ENCODE results near the gene RND1. TPM values are rescaled to one million over a fixed set of nuclear protein-coding genes. Genes with fewer than 3 reads are reported as not detected.
A peak's percentile ranks its signal among the peaks of the same experiment; 100 is the strongest.
"Not testable (repeated sequence)": the region's sequence is repeated elsewhere in the genome, so short reads cannot be mapped to it uniquely, and the experiment has no call there.

The RND1 gene
- total RNA-seq, 2 donors from 2014 or later, result 2.5 to 3.4 TPM

DNA sequence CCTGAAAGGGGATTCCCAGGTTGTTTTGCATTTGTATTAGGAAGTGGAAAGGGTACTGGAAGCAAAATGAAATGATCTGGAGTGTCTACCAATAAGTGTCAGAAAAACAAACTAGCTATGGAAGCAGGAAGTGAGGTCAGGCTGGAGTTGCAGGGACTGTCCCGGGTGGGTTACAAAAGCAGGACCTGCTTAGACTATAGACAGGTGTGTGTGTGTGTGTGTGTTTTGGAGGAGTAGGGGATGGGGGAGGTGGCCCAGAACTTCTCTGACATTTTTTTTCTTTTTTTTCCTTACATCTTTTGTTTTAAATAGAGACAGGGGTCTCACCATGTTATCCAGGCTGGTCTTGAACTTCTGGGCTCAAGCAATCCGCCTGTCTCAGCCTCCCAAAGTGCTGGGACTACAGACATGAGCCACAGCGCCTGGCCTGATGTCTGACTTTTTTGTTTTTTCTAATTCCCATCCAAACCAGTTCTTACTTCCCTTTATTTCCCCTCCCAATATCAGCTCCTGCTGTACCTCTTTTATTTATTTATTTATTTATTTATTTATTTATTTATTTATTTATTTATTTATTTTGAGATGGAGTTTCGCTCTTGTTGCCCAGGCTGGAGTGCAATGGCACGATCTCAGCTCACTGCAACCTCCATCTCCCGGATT, 512 bp upstream of the RND1 start:
- TF ChIP-seq, protein P1, sequence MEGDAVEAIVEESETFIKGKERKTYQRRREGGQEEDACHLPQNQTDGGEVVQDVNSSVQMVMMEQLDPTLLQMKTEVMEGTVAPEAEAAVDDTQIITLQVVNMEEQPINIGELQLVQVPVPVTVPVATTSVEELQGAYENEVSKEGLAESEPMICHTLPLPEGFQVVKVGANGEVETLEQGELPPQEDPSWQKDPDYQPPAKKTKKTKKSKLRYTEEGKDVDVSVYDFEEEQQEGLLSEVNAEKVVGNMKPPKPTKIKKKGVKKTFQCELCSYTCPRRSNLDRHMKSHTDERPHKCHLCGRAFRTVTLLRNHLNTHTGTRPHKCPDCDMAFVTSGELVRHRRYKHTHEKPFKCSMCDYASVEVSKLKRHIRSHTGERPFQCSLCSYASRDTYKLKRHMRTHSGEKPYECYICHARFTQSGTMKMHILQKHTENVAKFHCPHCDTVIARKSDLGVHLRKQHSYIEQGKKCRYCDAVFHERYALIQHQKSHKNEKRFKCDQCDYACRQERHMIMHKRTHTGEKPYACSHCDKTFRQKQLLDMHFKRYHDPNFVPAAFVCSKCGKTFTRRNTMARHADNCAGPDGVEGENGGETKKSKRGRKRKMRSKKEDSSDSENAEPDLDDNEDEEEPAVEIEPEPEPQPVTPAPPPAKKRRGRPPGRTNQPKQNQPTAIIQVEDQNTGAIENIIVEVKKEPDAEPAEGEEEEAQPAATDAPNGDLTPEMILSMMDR (IDR thresholded peaks at IDR 0.05), result no peak
- H3K27me3 ChIP-seq, result no peaks in the 10 kb centered on the region
- H3K4me1 ChIP-seq, result no peaks in the 10 kb centered on the region
- peak overlapping the region; percentile 38 for H3K27ac ChIP-seq
- no peak for DNase-seq
- peak overlapping the region in 1 of 2 donors; percentile 77 for H3K9ac ChIP-seq (ENCODE audit: low read depth in 2 of 2, low read length in 2 of 2)
- H3K4me3 ChIP-seq, result peak overlapping the region; percentile 66
- no peaks in the 10 kb centered on the region for H3K9me3 ChIP-seq
- intact Hi-C loops (cut with DNase I), result no loop called here
- no peaks in the 10 kb centered on the region for H3K36me3 ChIP-seq

DNA sequence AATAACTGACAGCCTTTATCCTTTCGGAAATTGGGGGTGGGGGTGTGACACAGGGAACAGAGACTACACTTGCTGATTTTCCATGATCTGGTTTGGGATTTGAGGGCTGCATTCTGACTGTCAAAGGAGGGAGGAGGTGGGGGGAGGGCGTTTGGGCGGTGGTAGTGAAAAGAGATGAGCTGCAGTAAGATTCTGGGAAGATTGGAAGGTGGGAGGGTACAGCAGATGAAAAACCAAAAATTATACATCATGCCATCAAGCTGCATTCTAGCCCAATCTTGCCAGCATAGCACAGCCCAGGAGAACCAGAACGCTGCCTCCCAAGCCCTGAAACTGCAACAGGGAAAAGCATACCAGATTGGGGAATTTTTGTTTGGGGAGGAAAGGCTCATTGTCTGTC, 2.4 kb downstream of the RND1 start:
- intact Hi-C loops (cut with DNase I), result no loop called here
- DNase-seq, result no peak

DNA sequence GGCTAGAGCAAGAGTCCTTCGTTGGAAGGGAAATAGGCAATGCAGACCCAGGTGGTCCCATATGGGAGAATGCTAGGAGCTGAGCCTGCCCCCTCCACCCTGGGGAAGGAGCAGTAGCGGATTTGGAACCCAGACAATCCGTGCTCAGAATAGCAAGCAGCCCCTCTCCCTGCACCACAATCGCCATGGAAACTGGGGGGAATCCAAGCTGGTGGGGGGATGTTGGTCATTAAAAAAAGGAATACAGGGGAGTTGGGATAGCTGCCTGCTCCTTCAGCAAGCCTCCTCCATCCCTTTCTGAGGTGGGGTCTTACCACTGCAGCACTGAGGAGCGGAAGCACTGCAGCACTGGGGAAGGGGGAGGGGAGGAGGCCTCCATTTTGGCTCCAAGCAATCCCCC, 2.9 kb downstream of the RND1 start:
- H3K4me3 ChIP-seq, result no peak overlapping the region
- no peaks in the 10 kb centered on the region for H3K36me3 ChIP-seq
- TF ChIP-seq, protein P1 (IDR thresholded peaks at IDR 0.05), result no peak
- H3K4me1 ChIP-seq, result no peaks in the 10 kb centered on the region
- intact Hi-C loops (cut with DNase I), result no loop called here
- no peak overlapping the region for H3K27ac ChIP-seq
- no peak overlapping the region for H3K9ac ChIP-seq (ENCODE audit: low read depth in 2 of 2, low read length in 2 of 2)
- no peaks in the 10 kb centered on the region for H3K27me3 ChIP-seq
- H3K9me3 ChIP-seq, result no peaks in the 10 kb centered on the region
- DNase-seq, result no peak

More for the DNA sequence above, 2.4 kb downstream of the RND1 start:
- Histone ChIP-seq H3K9me3 (no peaks in the 10 kb centered on the region), H3K36me3 (no peaks in the 10 kb centered on the region), H3K9ac (ENCODE audit: low read depth in 2 of 2, low read length in 2 of 2) (no peak overlapping the region), H3K27ac (no peak overlapping the region), H3K4me3 (no peak overlapping the region), H3K27me3 (no peaks in the 10 kb centered on the region), H3K4me1 (no peaks in the 10 kb centered on the region)
- TF ChIP-seq, protein P1 (IDR thresholded peaks at IDR 0.05), result no peak

DNA sequence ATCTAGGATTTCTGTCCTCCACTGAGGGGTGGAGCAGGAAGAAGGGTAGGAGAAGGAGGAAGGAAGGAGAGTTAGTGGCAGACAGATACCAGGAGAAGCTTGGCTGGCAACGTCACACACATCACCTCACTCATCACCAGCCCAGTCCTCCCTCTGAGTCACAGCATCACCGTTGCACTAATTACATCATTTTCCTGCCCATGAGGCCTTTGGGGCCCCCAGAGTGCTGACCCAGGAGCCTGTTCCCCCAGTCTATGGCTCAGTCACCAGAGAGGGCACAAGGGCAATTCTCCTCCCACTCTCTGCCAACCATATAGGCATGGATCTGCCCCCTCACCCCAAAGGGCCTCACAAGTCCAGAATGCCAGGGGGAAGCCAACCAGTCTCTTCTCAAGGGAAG, 4.6 kb downstream of the RND1 start:
- TF ChIP-seq, protein P1 (IDR thresholded peaks at IDR 0.05), result no peak
- Histone ChIP-seq H3K4me3 (no peak overlapping the region), H3K4me1 (no peaks in the 10 kb centered on the region), H3K9ac (ENCODE audit: low read depth in 2 of 2, low read length in 2 of 2) (no peak overlapping the region), H3K9me3 (no peaks in the 10 kb centered on the region), H3K27me3 (no peaks in the 10 kb centered on the region), H3K36me3 (no peaks in the 10 kb centered on the region), H3K27ac (no peak overlapping the region)
- no peak for DNase-seq
- intact Hi-C loops (cut with DNase I), result no loop called here

DNA sequence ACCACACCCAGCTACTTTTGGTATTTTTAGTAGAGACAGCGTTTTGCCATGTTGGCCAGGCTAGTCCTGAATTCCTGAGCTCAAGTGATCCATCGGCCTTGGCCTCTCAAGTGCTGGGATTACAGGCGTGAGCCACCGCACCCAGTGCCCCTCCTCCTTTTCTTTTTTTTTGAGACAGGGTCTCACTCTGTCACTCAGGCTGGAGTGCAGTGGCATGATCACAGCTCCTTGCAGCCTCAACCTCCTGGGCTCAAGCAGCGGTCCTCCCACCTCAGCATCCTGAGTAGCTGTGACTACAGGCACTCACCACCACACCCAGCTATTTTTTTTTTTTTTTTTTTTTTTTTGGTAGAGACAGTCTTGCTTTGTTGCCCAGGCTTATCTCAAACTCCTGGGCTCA, 5.4 kb downstream of the RND1 start:
- H3K27ac ChIP-seq; DNase-seq; intact Hi-C loops (cut with DNase I); H3K9ac ChIP-seq (ENCODE audit: low read depth in 2 of 2, low read length in 2 of 2); H3K36me3 ChIP-seq; H3K4me1 ChIP-seq; H3K9me3 ChIP-seq; H3K4me3 ChIP-seq; H3K27me3 ChIP-seq: not testable (repeated sequence)

DNA sequence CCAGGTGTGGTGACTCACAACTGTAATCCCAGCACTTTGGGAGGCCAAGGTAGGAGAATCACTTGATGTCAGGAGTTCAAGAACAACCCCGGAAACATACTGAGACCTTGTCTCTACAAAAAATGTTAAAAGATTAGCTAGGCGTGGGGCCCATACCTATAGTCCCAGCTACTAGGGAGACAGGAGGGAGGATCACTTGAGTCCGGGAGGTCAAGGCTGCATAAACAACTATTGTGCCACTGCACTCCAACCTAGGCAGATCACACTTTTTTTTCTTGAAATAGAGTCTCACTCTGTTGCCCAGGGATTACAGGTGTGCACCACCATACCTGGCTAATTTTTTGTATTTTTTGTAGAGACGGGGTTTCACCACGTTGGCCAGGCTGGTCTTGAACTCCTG, 6.1 kb downstream of the RND1 start:
- Histone ChIP-seq H3K27me3 (no peaks in the 10 kb centered on the region), H3K4me1 (no peaks in the 10 kb centered on the region), H3K9me3 (no peaks in the 10 kb centered on the region), H3K9ac (ENCODE audit: low read depth in 2 of 2, low read length in 2 of 2) (no peak overlapping the region), H3K4me3 (no peak overlapping the region), H3K36me3 (no peaks in the 10 kb centered on the region), H3K27ac (no peak overlapping the region)
- no peak for DNase-seq
- intact Hi-C loops (cut with DNase I), result loop anchor here (10.0 kb wide), 1 partner anchor 125 kb away; no protein-coding TSS in a partner anchor
- TF ChIP-seq, protein P1 (IDR thresholded peaks at IDR 0.05), result no peak
